GM19324 (cell line): ENCODE measurements around the gene GPR146.
A peak's percentile ranks its signal among the peaks of the same experiment; 100 is the strongest.
"Not testable (repeated sequence)": the region's sequence is repeated elsewhere in the genome, so short reads cannot be mapped to it uniquely, and the experiment has no call there.

ENCODE experiments used
- ATAC-seq: cut with Tn5 transposase; IDR thresholded peaks from one replicate; pipeline ENCODE4 v1.9.1; 2021; ENCODE audit warnings: mild to moderate bottlenecking, moderate library complexity; ENCODE audit not compliant: unreplicated experiment, low FRiP score

The GPR146 gene

GRCh38 chr7:1024876-1025742 lies 19.2 kb upstream of the GPR146 start:
- ATAC-seq: no peak

DNA sequence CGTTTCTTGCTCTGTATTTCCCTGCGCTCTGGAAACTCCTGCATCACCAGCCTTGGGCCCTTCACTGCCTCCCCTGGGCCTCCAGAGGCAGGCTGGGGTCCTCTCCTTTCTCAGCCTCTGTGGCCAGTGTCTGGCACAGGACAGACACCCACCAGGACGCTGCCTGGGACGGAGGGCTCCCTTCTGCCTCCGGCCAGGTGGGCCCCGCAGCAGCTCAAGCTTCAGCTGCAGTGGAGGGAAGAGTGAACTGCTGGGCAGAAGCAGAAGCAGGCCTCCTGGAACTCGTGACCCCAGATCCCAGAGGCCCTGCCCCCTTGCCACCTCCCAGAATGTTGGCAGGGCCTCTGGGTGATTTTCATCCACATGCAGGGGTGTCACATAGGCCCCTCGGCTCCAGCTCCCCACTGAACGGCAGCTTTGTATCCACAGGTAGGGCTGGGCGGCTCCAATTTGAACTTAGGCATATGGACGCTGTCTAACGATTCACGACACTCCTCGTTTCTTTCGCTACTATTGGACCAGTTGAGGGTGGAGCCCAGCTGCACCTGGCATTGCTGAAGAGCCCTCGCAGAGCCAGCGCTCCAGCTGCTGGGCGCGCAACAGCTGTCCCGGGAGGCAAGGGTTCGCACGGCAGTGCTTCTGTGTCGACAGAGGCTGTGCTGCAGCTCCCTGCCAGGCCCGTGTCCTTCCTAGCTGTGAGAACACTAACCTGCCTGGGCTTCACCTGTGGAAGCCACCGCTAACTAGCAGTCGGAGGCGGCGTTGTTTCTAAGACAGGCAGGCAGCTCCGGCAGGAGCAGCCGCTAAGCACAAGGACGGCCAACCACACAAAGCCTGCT lies 18.4 kb upstream of the GPR146 start:
- ATAC-seq: no peak

DNA sequence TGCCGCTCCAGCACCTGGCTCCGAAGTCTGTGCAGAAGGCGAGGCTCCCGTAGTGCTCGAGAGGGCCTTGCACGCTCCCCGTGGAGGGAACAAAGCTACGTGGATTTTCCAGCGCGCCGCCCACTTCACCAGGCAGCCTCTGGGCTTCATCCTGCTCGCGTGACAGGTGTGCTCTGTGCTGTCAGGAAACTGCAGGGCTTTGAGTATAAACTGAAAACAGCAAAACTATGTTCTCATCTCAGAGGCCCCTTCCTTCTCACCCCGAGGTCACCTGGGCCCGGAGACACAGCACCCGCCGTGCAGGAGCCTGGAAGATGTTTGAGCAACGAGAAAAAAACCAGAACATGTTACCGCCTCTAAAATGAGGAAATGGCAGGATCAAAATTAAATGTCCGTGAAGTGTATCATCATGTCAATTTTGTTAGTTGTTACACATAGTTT lies 17.6 kb upstream of the GPR146 start:
- ATAC-seq: no peak

- ATAC-seq: peak; percentile 2
Measured at GRCh38 chr7:1027242-1028043, 16.9 kb upstream of the GPR146 start.

DNA sequence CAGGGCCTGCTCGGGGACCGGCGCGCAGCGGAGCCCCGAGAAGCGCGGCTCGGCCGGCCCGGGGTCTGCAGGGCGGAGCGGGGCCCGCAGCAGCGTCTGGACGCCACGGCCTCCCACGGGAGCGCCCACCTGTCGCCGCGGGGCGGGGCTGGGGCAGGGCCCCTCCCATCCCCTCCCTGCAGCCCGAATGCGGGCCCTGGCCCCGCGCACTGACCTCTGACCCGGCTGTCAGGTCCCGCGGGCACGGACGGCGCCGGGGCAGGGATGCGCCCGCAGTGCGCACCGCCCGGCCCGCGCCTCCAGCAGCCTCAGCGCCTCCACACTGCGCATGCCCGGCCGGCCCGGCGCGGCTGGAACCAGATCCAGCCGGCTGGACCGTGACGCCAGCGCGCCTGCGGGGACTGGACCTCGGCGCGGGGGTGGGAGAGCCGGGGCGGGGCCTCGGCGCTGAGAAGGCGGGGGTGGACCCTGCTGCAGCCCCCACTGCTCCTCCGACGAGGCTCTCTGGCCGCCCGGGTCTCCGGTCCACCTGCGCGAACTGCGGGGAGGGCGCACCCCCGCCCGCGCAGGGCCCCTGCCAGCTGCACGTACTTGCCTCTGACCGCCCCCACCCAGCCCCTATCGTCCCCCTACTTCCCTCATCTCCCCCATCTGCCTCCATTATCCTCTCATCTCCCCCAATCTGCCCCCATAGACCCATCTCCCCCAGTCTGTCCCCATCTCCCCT lies 16.1 kb upstream of the GPR146 start:
- peak; percentile 67 for ATAC-seq

- no peak for ATAC-seq
Measured at GRCh38 chr7:1028775-1029636, 15.3 kb upstream of the GPR146 start.

DNA sequence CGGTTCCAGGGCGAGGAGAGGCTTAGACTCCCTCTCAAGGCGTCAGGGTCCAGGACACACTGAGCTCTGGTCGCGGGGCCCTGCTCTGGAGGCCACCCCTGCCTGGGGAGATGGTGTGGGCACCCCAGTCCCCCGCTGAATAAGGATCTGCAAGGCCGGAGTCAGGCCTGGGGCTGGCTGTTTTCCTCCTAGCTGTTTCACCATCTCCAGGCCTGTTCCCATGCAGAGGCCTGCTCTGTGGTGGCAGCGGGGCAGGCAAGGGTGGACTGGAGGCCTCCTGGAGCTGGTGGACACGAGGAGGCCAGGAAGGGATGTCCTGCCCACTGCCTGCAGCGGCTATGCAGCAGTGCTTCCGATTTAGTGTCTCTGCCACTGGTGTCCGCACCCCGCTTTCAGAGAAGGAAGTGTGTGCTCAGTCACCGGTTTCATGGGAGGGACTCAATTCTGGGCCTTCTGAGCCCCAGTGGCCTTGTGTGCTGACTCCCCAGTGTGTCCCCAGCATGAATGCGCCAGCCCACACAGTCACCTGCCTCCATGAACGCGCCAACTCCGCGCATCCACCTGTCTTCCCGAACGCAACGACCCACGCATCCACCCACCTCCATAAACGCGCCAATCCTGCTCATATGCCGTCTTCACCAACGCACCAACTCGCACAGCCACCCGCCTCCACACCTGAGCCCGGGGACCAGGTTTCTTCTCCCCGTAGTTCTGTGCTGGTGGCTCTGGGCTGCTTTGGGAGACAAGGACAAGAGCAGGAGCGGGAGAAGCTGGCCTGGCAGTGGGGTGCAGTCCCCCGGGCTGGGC lies 14.5 kb upstream of the GPR146 start:
- ATAC-seq: no peak

- no peak for ATAC-seq
Measured at GRCh38 chr7:1030444-1031070, 13.8 kb upstream of the GPR146 start.

DNA sequence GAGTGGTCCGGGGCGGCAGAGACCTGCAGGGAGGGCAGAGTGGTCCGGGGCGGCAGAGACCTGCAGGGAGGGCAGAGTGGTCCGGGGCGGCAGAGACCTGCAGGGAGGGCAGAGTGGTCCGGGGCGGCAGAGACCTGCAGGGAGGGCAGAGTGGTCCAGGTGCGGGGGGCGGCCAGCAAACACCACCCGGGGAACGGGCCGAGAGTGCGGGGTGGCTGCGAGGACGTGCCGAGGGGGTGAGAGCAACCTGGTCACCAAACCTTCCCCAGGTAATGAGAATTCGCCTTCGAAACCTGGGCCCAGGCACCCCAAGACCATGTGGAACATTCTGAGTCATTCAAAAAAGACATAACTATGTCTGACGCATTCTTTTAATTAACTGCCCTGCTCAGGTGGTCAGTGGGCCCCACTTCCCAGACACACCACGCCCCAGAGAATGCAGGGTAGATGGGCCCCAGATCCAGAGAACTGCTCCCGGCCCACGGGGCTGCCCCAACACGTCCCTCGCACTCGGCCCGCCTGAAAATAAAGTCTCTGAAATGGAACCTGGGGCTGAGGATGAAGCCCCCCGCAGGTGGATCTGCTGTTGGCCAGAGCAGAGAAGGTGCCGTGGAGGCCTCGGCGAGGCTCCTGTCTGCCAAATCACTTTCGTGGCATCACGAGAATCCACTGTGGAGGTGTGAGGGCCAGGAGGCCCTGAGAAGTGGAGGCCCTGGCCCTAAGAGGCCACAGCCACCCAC lies 12.5 kb upstream of the GPR146 start:
- no peak for ATAC-seq

DNA sequence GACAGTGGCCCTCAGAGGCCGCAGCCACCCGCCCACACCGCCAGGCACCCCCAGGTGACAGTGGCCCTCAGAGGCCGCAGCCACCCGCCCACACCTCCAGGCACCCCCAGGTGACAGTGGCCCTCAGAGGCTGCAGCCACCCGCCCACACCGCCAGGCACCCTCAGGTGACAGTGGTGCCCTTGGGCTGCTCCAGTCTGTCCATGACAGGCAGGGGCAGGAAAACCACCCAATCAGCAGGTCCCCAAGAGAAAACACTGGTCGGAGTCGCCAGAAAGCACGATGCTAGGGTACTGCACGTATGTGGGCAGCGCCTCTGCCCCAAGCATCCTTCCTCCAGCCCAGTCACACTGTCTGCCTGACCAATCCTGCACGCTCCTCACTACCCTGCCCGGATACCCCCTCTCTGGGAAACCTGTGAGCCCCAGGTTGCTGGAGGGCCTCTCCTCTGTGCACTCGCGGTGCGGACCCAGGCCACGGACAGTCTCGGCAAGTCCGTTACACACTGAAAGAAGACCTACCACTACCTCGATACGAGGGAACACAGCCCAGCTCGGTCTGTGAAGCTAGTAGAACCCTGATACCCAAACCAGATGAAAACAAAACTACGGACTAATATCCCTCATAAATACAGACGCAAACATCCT lies 11.7 kb upstream of the GPR146 start:
- ATAC-seq: no peak

GRCh38 chr7:1033546-1034145 lies 10.7 kb upstream of the GPR146 start:
- no peak for ATAC-seq

DNA sequence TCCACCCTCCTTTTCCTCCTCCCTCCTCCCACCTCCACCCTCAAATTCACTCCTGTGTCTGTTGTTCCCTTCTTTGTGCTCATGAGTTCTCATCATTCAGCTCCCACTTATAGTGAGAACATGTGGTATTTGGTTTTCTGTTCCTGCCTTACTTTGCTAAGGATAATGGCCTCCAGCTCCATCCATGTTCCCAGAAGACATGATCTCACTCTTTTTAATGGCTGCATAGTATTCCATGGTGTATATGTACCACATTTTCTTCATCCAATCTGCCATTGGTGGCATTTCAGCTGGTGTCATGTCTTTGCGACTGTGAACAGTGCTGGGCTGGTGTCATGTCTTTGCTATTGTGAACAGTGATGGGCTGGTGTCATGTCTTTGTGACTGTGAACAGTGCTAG lies 9.6 kb upstream of the GPR146 start:
- ATAC-seq: not testable (repeated sequence)

- ATAC-seq: not testable (repeated sequence)
Measured at GRCh38 chr7:1036164-1036928, 8.0 kb upstream of the GPR146 start.

GRCh38 chr7:1040233-1040632 lies 4.1 kb upstream of the GPR146 start:
- ATAC-seq: not testable (repeated sequence)

GRCh38 chr7:1040790-1041189 lies 3.6 kb upstream of the GPR146 start:
- no peak for ATAC-seq
